Measurements from ENCODE around the gene TEAD4.

TEAD4 gene

DNA sequence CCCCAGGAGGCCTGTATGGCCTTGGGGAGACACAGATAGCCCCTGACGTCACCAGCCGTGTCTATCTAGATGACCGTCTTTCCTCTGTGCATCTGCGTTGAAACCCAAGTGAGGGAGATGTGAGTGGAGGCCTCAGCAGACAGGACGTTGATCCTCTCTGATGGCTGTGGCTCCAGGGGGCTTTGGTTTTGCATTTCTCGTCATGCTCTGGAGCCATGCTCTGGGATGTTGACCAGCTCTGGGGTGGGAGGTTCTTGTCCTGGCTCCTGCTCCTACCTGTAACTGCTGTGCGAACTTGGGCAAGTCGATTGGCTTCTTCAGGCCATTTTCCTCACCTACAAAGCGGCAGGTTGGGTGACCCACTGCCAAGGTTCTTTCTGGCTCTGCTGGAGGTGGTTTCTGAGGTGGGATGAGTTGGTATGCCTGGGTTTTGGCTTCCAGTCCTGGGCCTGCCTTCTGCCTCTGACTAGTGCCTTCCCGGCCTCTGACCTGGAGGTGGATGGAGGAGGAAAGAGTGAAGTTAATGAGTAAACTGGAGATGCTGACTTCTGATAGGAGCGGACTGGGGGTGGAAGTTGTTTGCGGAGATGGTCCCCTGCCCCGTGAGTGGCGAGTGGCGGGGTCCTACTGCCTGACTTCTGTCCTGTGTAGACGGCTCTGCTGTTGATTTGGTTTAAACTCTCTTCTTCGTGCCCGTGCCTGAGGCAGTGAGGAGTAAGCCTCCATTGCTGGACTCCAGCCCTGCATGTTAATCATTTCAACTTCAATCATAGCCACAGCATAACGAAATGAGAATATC, 126.3 kb downstream of the TEAD4 start:
- DNase-seq, result no peak

DNA sequence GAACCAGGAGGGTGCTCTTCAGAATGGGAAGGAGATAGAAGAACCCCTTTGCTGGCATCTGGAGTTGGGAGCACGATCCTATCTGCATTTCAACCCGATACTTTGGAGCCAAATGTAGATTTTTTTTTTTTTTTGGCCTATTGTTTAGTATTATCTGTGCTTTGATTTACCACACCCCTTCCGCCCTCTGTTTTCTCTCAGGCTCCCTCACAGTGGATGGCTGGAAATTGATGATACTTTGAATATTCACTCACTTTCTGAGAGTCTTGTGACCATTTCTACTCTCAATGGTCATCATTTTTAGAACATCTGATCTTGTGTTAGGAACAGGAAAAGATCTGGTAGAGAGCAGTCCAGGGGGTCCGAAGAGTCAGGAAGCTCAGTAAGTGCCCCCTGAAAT, 127.0 kb downstream of the TEAD4 start:
- DNase-seq, result no peak

DNA sequence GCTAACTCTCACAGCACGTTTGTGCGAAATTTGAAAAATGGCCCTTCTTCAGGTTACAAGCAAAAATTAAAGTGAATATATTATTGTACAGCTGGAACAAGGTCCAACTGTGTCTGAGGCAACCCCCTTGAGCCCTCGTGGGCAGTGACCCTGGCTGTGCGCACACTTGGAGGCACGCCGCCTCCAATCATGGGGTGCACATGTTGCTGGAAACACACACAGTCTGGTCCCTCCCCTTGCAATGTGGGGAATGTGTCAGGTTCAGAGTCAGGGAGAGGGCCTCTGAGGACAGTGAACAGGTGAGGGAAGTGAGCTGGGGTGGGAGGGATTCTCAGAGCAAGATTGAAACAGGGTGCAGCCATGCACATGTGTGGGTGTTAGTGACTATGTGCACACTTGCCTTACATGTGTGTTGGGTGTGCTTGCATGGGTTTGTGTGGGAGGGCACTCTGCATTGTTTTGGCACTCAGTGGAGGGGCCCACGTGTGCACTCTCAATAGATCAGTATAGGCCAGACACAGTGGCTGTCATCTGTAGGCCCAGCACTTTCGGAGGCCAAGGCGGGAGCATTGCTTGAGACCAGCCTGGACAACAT, 127.6 kb downstream of the TEAD4 start:
- DNase-seq, result no peak

- DNase-seq, result no peak
Measured at GRCh38 chr12:3087758-3088650, 128.8 kb downstream of the TEAD4 start.

- DNase-seq, result no peak
Measured at GRCh38 chr12:3089588-3089987, 130.4 kb downstream of the TEAD4 start.
